AG04449 (cell line): ENCODE data around the gene LZTR1.

ENCODE experiments used
- CTCF ChIA-PET: fragments of 350-600 bp; formaldehyde crosslinking; extraction: SDS; loops from one replicate; lab custom pipeline; 2021; ENCODE audit warnings: antibody characterized with exemption; lab: Yijun Ruan, JAX
- POLR2A ChIA-PET: fragments of 400-600, 350-600 bp; formaldehyde crosslinking; extraction: SDS; loops from one replicate; lab custom pipeline; 2020; ENCODE audit warnings: antibody characterized with exemption, inconsistent platforms; lab: Yijun Ruan, JAX
- DNase-seq: peaks from one replicate; pipeline ENCODE4 v3.0.0-alpha.2; 2010; ENCODE audit warnings: low read depth, low spot score
- H3K4me3 ChIP-seq: 2 replicates; pipeline ENCODE4 v1.5.1; 2011; ENCODE audit warnings: low read depth, mild to moderate bottlenecking, control low read depth, low read length
- CTCF ChIP-seq: IDR thresholded peaks from one replicate; pipeline ENCODE4 v1.5.1; 2011; ENCODE audit warnings: mild to moderate bottlenecking, moderate library complexity, low read length, control low read depth, inconsistent platforms; ENCODE audit not compliant: insufficient read depth; ENCODE audit errors: missing control alignments

The LZTR1 gene

GRCh38 chr22:21022507-21022906, 40.4 kb downstream of the LZTR1 start:
- no peak for TF ChIP-seq CTCF
- CTCF ChIA-PET, result no interaction called here
- H3K4me3 ChIP-seq, result no peak overlapping the region
- POLR2A ChIA-PET, result no interaction called here
- no peak for DNase-seq

DNA sequence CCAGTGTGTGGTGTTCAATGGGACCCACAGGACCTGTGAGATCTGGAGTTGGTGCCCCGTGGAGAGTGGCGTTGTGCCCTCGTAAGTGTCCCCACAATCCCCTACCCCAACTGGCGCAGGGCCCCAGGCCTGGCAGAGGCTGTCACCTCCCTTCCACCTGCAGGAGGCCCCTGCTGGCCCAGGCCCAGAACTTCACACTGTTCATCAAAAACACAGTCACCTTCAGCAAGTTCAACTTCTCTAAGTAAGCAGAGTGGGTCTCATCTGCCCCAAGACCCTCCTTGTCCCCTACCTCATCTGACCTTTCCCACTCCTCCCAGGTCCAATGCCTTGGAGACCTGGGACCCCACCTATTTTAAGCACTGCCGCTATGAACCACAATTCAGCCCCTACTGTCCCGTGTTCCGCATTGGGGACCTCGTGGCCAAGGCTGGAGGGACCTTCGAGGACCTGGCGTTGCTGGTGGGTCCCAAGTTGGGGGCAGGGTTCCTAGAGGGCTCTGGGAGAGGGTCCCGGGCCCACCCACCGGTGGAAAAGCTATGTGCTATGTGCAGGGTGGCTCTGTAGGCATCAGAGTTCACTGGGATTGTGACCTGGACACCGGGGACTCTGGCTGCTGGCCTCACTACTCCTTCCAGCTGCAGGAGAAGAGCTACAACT, 41.0 kb downstream of the LZTR1 start:
- POLR2A ChIA-PET, result no interaction called here
- CTCF ChIA-PET, result no interaction called here

GRCh38 chr22:21025266-21025665, 43.2 kb downstream of the LZTR1 start:
- H3K4me3 ChIP-seq, result no peak overlapping the region
- ChIA-PET POLR2A (no interaction called here), CTCF (no interaction called here)
- TF ChIP-seq CTCF, result no peak
- no peak for DNase-seq

More for the DNA sequence above, 41.0 kb downstream of the LZTR1 start:
- TF ChIP-seq CTCF, result no peak
- DNase-seq, result no peak
- H3K4me3 ChIP-seq, result no peak overlapping the region

DNA sequence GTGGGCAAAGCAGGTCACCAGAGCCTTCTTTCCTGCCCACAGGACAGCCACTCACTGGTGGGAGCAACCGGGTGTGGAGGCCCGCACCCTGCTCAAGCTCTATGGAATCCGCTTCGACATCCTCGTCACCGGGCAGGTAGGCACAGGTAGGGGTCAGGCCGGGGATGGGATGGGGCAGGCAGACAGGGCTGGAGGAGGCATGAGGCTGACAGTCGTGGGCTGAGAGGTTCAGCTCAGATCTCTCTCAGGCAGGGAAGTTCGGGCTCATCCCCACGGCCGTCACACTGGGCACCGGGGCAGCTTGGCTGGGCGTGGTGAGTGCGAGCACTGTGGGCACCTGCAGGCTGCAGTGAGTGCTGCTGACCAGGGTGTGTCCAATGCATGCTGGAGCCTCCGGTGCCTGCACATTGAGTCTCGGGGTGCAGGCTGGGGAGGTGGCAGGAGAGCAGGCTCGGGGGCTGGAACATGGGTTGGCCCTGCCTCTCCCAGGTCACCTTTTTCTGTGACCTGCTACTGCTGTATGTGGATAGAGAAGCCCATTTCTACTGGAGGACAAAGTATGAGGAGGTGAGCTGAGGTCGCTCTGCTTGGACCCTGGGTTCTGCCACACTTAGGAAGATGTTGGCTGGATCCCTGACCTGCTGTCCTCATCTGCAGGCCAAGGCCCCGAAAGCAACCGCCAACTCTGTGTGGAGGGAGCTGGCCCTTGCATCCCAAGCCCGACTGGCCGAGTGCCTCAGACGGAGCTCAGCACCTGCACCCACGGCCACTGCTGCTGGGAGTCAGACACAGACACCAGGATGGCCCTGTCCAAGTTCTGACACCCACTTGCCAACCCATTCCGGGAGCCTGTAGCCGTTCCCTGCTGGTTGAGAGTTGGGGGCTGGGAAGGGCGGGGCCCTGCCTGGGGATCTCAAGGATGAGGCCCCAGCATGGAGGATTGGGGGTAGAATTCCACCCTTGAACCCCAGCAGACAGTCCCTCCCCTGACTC, 44.0 kb downstream of the LZTR1 start:
- ChIA-PET CTCF (interaction anchor here (2.3 kb wide), 1 partner anchor 10 kb away, joined by 9 read pairs; the partner anchor contains the start of gene P2RX6), POLR2A (no interaction called here)
- no peak overlapping the region for H3K4me3 ChIP-seq
- no peak for DNase-seq
- no peak for TF ChIP-seq CTCF

GRCh38 chr22:21026783-21027692, 44.9 kb downstream of the LZTR1 start:
- ChIA-PET CTCF (interaction anchor here (0.9 to 2.3 kb wide), 3 partner anchors 10 to 243 kb away, joined by 3 to 9 read pairs (median 3); partner anchors contain the start of gene P2RX6), POLR2A (interaction anchor here (1.4 kb wide), 1 partner anchor 11 kb away, joined by 4 read pairs; no protein-coding TSS in a partner anchor)
- TF ChIP-seq CTCF, result no peak
- DNase-seq, result no peak
- H3K4me3 ChIP-seq, result no peak overlapping the region
